GM12874 (cell line): ENCODE results near the gene C1QL1.

Experiments
- TF ChIP-seq, protein P1 (sequence below): IDR thresholded peaks from 2 replicates; pipeline ENCODE4 v1.5.1; 2011; ENCODE audit warnings: low read depth, mild to moderate bottlenecking, control low read depth, low read length, moderate library complexity; ENCODE audit not compliant: insufficient read depth

The C1QL1 gene

DNA sequence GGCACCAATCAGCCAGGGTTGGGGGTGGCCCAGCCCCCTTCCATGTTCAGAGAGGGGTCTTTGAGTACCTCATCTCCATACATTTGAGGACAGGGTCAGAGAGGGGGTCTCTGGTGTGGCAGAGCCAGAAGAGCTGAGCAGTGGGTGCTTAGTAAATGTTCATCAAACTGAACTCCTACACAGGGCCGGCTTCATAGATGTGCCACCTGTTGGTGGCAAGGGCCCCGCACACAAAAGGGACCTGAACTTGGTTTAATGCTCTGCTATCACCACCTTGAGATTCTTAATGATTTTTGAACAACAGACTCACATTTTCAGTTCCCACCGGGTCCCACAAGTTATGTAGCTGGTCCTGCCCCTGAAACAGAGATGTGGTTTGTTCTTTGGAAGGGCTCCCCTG is 9.0 kb upstream of the C1QL1 start:
- TF ChIP-seq, protein P1, sequence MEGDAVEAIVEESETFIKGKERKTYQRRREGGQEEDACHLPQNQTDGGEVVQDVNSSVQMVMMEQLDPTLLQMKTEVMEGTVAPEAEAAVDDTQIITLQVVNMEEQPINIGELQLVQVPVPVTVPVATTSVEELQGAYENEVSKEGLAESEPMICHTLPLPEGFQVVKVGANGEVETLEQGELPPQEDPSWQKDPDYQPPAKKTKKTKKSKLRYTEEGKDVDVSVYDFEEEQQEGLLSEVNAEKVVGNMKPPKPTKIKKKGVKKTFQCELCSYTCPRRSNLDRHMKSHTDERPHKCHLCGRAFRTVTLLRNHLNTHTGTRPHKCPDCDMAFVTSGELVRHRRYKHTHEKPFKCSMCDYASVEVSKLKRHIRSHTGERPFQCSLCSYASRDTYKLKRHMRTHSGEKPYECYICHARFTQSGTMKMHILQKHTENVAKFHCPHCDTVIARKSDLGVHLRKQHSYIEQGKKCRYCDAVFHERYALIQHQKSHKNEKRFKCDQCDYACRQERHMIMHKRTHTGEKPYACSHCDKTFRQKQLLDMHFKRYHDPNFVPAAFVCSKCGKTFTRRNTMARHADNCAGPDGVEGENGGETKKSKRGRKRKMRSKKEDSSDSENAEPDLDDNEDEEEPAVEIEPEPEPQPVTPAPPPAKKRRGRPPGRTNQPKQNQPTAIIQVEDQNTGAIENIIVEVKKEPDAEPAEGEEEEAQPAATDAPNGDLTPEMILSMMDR, result no peak

DNA sequence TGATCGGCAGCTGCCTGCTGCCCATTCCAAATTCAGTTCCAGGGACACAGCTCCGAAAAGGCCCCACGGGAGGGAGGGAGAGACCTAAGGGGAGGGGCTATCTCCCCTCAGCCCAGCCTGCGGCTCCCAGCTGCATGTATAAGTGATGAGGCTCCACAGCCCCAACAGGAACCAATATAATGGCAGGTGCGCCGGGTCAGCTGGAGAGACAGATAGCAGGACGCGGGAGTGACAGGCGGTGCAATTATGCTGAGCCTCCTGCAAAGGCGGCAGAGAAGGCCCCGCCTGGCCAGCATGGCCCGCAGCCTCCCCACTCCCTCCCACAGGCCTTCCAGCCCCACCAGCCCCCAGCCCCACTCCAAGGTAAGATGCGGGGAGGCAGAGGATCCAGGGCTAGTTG is 8.1 kb upstream of the C1QL1 start:
- TF ChIP-seq, protein P1, result no peak

DNA sequence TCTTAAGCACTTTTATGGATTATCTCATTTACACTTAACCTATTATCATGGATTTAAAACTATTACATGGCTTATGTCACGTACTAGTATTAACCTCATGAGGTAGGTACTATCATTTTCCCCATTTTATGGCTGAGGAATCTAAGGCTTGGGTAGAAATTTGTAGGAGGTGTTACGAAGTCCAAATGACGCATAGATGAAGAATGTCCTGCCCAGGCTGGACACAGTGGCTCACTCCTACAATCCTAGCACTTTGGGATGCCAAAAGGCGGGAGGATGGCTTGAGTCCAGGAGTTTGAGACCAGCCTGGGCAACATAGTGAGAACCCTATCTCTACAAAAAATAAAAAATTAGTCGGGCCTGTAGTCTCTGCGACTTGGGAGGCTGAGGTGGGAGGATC is 4.8 kb upstream of the C1QL1 start:
- TF ChIP-seq, protein P1, result no peak

DNA sequence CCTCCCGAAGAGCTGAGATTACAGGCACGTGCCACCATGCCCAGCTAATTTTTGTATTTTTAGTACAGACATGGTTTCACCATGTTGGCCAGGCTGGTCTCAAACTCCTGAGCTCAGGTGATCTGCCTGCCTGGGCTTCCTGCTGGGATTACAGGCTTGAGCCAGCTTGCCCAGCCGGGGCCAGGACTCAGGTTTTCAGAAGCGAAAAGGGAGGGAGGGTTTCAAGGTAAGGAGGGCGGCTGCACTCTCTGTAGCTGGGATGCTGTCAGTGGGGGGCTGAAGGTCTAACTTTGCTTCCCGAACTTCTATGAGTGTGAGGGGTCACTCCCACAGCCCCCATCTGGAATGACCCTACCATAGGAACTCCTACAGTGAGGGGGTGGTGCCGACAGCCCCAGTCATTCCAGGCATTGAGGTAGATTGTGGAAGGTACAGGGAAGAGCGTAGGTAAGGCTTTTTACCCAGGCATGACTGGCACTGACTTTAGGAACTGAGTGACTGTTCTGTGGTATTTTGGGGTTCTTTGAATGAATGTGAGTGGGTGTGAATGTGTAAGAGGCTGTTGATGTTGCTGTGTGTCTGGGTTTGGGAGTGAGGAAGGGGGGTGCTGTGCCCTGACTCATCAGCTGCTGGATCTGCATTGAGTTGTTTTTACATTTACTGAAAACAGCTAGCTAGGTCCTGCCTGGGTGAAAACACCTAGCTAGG is 3.8 kb upstream of the C1QL1 start:
- TF ChIP-seq, protein P1, result no peak

DNA sequence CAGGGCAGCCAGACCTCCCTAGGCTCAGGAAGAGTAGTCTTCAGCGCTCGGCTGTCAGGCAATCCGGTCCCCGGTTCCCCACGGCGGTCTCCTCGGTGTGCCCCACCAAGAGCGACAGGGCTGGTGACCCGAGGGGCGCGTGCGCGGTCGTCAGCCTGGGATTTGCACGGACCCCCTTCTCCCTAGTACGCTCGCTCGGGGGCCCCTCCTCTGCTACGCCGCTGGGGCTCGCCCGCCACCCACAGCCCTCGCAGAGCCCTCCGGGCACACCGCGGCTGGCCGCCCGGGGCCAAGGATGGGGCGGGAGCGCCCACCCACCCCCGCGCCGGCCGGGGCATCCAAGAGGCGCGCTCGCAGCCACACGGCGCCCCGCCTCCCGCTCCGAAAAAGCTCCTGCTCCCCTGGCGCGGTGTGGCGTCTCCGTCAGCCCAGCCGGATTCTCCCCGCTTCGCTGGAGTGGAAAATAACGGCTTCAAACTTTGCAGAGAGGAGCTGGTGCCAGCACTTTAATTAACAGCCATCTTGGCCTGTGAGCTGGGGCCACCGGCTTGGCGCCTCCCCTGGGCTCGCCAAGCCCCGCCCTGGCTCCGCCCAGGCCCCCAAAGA is 2.1 kb upstream of the C1QL1 start:
- TF ChIP-seq, protein P1, result no peak

DNA sequence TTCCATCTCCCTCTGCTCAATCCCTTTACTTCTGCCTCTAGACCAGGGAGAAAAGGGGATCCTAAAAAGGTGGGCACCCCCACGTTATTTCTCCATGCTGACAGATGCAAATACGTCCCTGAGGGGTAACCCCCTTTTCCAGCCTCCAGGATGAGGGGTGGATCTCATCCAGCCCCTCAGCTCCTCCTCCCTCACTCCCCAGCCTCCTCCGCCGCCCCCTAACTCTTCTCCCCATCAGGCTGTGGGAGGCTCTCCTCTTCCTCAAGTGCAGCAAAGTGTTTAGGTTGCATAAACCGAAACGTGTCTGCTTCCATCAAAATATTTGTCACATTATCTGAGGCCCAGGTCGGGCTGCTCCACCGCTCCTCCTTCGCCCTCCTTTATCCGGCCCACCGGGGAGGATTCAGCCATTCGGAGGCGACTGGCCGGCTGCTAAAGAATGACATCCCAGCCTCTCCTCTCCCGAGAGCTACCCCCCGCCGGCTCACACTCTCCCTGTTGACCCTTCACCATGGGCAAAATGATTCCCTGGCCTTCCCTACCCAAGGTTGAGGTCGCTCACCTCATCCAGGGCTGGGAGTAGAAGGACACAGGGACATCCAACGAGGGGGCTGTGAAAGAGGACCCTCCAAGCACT is 1.2 kb upstream of the C1QL1 start:
- TF ChIP-seq, protein P1, result no peak

DNA sequence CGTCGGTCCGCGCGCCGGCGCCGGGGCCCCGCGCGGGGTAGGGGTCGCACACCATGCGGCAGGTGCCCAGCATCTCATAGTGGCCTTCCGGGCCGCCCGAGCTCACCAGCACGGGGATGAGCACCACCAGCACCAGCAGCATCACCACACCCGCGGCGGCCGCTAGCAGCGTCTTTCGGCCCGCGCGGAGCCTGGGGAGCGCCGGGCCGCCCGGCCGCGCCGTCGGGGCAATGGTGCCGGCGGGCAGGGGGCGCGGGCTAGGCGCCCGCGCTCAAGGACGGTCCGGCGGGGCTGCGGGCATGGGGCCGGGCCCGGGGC is 237 bp downstream of the C1QL1 start:
- TF ChIP-seq, protein P1, result no peak
